Renal cortical epithelial cell (primary cell): ENCODE results near the gene LRFN4. TPM values are rescaled to one million over a fixed set of nuclear protein-coding genes. Genes with fewer than 3 reads are reported as not detected.

Experiments used
- DNase-seq: peaks from one replicate; pipeline ENCODE4 v3.0.0-alpha.2; 2011; ENCODE audit warnings: low read depth
- total RNA-seq: library from RNA; depleted of rRNA; stranded (reverse); fragments of >200 nt; gene quantifications from 2 replicates; pipeline ENCODE4 v1.2.3, GENCODE V29; 2014

The LRFN4 gene
- total RNA-seq, 1 donor from 2014 or later: 26.2 TPM

GRCh38 chr11:66870616-66871520 lies 14.0 kb downstream of the LRFN4 start:
- no peak for DNase-seq

DNA sequence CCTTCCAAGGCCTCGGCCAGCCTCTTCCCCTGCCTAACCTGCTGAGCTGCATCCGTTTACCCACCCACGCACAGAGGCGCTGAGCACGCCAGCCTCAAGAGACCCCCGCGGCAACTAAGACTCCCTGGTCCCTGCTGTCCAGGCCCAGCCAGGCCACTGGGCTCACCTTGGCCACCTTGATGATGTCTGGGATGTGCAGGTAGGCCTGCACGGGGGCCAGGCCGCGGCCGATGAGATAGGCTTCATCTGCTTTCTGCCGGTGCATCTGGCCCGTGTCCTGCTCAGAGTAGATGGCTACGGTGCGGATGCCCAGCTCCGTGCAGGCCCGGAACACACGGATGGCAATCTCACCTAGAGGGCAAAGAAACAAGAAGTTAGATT lies 14.6 kb downstream of the LRFN4 start:
- no peak for DNase-seq

GRCh38 chr11:66874232-66874631 lies 17.4 kb downstream of the LRFN4 start:
- DNase-seq: no peak

DNA sequence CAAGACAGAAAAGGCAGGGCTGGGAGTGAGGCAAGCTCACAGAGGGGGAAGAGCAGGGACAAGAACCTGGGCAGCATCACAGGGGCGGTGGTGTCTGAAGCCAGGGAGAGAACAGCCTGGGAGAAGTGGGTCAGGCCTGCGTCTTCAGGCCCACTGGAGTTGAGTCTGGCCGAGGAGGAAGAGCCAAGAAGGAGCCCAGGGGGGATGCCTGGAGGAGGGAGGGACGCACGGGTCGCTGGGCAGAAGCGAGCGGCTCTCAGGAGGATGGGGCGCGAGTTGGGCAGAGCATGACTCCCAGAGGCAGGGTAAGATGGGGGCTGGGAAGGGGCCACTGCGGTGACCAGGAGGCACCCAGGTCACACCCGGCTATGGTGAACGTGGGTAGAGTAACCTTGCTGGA lies 18.5 kb downstream of the LRFN4 start:
- DNase-seq: no peak

- peak; percentile 59 for DNase-seq
Measured at GRCh38 chr11:66877588-66878385, 20.9 kb downstream of the LRFN4 start.

GRCh38 chr11:66878474-66878873 lies 21.6 kb downstream of the LRFN4 start:
- no peak for DNase-seq

- DNase-seq: no peak
Measured at GRCh38 chr11:66879000-66879399, 22.1 kb downstream of the LRFN4 start.

GRCh38 chr11:66879583-66879982 lies 22.7 kb downstream of the LRFN4 start:
- DNase-seq: no peak

- DNase-seq: no peak
Measured at GRCh38 chr11:66879999-66880398, 23.1 kb downstream of the LRFN4 start.

DNA sequence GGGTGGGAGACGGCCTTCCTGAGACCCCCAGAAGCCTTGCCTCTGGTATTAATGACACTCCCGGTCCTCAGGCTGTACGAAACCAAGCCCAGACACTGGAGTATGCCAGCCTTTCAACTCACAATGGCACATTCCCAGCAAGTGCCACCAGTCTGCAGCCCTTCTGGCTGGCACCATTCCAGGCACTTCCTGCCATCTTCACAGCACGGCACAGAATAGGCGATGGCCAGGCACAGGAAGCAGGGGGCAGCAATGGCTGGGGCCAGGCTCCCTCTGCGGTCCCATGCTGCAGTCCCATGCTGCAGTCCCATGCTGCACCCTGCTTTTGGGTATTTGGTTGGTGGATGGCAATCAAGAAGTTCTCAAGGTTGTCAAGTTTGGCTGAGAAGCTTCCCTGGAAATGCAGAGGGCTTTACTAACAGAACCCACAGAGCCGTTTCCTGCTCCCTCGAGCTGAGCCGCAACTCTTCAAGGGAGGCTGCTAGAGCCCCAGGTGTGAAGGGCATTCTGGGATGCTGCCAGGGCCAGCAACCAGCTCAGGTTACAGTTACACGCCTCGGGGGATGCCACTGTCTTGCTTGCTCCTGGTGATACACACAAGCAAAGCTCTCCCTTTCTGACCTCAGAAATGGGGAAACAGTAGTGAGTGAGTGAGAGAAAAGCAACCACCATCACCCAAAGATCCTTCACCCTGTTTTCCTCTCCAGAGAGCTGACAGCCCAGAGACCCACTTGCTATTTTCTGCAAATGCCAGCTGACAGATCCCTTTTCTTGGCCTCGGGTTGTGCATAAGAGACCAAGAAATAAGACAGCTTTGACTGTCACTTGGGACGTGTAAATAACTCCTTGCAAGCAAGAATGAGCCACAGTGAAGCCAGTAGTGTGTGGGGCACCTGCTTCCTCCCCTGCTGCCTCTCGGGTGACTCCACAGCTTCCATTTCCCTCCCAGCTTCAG lies 23.9 kb downstream of the LRFN4 start:
- peak; percentile 61 for DNase-seq

DNA sequence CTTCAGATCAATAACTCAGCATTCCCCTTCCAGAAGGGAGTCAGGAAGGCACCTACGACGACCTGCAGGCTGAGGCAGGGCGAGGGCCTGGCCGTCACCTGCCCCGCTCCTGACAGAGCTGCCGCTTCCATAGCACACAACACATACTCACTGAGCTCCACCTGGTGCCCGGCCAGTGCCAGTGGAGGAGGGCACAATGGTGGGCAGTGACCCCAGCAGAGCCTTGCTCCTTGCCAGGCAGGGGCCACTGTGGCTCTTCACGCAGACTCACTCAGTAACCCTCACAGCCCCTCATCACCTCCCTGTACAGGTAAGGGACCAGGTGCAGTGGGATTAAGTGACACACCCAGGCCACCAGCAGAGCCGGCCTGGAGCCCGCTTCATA lies 24.6 kb downstream of the LRFN4 start:
- no peak for DNase-seq

GRCh38 chr11:66881927-66882452 lies 25.1 kb downstream of the LRFN4 start:
- DNase-seq: no peak

DNA sequence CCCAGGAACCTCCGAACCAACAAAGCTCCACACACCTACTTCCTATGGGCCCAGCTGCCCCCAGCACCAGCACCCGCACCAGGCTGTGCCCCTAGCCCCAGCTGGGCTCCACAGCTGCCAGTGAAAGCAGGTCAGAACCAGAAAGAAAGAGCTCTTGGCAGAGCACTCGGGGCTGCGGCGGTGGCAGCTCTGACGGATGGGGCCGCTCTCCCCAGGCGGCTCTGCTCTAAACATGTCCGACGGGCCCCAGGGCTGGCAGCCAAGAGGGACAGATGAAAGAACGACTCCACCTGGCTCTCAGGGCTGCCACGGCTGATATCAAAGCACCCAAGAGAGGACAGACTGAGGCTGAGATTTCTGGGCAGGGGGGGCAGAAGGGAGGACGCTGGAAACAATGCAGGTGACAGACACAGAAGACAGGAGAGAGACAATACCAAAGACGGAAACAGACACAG lies 25.7 kb downstream of the LRFN4 start:
- DNase-seq: no peak

- peak; percentile 82 for DNase-seq
Measured at GRCh38 chr11:66883016-66883965, 26.4 kb downstream of the LRFN4 start.

DNA sequence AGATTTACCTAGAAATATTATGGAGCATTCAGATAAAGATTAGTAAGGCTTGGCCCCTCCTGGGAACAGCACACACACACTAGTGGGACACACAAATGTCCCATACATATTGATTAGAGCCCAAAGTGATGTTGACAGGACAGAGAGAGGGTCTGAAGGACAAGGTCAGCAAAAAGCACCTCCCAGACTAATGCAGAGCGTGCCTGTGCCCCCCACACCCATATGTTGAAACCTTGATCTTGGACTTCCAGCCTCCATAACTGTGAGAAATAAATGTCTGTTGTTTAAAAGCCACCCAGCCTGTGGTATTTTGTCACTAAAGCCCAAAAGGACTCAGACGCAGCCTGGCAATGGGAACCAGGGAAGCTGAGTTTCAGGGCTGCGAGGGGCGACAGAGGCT lies 27.6 kb downstream of the LRFN4 start:
- DNase-seq: no peak

- DNase-seq: no peak
Measured at GRCh38 chr11:66885469-66885868, 28.6 kb downstream of the LRFN4 start.

DNA sequence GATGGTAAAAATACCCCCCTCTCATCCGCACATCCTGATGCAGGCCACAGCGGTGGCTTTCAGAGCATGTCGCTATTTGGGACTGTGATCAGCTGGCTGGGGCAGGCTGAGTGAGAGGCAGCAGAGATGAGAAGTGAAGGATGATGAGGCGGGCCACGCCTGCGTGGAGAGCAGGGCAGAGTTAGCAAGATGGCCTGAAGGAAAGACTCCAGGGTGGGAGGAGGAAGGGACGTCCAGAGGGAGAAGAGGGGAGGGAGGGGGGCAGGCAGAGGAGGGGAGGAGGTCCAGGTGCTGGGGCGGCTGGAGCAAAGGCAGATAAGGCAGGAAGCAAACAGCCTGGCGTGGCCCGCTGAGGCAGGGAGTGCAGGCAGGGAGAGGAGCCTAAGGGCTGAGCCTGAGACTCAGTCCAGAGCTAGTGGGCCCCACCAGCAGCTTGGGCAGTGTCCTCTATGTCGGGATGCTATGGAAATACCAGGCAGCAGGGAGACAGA lies 29.1 kb downstream of the LRFN4 start:
- DNase-seq: no peak

DNA sequence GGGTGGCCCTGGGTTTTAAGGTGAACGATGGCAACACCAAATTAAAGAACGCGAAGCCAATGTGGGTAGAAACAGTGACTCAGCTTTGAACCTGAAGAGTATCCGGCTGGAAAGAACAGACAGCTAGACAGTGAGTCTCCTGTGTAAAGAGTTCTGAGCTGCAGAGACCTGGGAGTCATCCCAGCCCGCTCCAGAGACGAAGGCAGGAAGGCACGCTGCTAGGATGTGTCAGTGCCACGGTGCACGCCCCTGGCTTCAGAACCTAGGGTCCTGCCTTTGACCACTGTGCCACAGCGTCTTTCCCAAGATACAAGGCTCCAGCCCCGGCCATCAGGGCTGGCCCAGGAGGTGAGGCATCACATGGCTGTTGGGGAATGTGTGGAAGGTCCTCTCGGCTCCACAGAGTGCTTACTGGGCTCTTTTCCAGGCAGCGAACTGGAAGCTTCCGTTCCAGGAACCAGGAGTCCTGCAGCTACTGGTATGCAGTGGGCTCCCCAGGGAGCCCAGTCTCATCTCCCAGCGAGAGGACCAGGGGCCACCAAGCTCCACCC lies 29.9 kb downstream of the LRFN4 start:
- DNase-seq: peak; percentile 70

- no peak for DNase-seq
Measured at GRCh38 chr11:66887526-66887925, 30.7 kb downstream of the LRFN4 start.

DNA sequence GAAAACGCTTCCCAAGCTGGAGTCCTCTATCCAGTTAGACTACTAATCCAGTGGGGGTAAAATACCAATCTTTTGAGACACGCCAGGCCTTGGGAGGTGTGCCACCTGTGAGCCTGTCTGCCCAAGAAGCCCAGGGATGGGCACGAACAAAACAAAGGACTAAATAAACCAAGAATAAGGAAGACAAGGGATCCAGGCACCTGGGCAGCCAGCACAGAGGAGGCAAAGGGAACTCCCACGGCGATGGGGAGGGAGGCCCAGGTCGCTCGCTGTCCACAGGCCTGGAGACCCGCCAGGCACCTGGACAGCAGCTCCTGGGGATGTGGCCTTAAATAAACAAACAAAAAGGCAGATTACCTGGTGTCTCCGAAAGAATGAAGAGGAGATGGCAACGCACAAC lies 31.4 kb downstream of the LRFN4 start:
- DNase-seq: no peak
